Measurements from ENCODE around the gene RNF208. TPM values are rescaled to one million over a fixed set of nuclear protein-coding genes. Genes with fewer than 3 reads are reported as not detected.
"Not testable (repeated sequence)": the region's sequence is repeated elsewhere in the genome, so short reads cannot be mapped to it uniquely, and the experiment has no call there.

RNF208 gene, protein sequence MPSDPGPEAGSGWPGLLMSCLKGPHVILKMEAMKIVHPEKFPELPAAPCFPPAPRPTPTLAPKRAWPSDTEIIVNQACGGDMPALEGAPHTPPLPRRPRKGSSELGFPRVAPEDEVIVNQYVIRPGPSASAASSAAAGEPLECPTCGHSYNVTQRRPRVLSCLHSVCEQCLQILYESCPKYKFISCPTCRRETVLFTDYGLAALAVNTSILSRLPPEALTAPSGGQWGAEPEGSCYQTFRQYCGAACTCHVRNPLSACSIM
- total RNA-seq: 5.9 TPM
- long read RNA-seq, partial matches to known transcripts: 0 of 3 reads
- long read RNA-seq, other reads (novel, unspliced or antisense): 0 of 3 reads

DNA sequence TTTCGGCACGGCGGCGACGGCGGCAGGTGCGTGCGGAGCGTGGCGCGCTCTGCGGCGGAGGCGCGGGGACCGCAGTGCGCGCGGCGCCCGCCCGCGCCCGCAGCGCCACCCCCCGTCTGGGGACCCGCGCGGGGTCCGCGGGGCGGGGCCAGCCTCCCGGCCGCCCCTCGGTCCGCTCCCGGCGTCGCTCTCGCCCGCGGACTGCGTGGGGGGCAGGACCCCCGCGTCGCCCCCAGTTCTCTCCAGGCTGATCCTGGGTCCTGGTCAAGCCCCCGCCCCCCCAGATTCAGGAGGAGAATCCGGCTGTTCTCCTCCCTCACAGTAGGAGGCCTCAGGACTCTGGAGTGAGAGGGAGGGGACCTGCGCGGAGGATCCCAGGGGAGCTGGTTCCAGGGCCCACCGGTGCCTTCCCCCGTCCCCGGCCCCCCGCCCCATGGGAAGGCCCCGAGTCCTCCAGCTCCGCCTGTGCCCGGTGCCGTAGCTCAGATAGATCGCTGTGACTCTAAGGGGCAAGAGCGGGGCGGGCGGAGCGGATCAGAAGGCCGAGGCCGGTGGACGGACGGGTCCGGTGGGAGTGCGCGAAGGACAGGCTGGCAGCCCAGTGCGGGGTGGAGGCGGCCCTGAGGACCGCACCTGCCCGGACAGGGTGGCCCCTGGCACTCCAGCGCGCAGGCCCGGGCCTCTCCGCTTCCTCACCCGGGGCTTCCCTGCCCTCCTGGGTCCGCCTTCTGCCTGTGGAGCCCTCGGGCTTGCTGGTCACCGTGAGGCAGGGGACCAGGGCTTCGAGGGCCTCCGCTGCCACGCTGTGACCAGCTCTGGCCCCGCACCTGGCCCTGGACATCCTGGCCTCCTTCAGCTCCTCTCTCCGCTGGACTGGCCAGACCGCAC, at the start of gene RNF208:
RNF208 (minus strand) TSS at position 51 of the 888 bp plus-strand sequence. CDS start 1,028 bp downstream, outside the sequence.
- no peak for DNase-seq (ENCODE audit: low spot score)

DNA sequence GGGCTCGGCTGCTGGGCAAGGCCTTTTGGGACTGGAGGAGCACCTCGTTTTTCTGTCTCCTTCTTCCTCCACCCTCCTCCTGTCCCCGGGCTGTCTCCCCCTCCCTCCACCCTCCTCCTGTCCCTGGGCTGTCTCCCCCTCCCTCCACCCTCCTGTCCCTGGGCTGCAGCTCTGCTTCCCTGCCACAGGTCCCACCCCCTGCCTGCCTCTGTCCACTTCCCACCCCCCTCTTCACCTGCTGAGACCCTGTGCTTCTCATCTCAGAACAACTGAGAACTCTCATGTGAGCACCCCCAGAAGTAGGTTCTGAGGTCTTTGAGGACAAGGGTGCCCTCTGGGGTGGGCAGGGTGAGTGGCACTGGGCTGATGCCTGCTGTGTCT, 49.6 kb upstream of the RNF208 start:
- no peak for DNase-seq (ENCODE audit: low spot score)

DNA sequence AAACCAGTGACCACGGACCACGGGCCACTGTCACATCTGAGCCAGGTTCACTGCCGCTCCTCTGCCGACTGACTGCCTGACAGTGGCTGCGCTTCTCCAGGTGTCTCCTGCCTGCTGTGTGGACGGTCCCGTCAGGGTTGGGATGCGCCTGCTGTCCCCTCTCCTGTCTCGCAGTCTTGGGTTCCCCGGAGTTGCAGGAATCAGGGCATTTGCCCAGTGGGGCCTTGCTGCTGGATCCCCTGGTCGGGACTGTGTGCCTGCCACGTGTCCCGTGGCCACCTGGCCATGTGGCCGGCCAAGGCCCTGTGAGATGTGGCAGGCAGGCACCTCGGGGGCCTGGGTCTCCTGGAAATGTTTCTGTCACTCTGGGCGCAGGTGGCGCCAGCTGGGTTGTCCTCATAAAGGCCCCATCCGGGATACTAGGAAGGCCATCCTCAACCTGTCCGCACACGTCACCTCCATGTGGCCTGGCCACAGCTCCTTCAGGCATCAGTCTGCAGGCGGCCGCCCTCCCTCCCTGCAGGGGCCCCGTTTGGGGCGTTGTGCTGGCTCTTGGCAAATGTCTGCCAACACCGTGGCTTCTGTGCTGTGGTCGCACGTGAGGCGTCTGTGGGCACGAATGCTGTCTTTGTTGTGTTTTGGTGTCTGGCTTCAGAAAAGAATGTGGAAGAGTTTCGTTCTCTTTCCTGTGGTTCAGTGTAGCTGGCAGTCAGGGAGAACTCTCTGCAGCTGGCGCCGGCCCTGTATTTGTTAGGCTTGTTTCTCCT, 49.1 kb upstream of the RNF208 start:
- no peak for DNase-seq (ENCODE audit: low spot score)

DNA sequence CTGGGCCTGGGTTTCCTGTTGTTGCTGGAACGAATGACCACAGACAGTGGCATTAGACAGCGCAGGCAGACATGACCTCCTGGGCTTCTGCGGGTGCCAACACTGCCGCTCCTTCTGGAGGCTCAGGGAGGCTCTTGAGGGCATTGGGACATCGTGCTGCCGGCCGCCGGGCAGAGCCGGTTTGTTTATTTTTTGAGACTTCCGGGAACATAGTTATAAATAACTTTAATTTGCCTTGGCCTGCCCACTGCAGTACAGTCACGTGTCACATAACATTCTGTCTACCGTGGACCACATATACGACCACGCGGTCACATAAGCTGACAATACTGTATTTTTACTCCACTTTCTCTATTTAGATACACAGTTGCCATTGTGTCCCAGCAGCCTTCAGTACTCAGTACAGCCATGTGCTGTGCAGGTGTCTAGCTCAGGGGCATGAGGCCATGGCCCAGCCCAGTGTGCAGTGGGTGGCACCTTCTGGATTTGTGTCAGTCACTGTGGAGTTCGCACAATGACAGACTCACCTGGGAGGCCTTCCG, 47.3 kb upstream of the RNF208 start:
- DNase-seq (ENCODE audit: low spot score): no peak

DNA sequence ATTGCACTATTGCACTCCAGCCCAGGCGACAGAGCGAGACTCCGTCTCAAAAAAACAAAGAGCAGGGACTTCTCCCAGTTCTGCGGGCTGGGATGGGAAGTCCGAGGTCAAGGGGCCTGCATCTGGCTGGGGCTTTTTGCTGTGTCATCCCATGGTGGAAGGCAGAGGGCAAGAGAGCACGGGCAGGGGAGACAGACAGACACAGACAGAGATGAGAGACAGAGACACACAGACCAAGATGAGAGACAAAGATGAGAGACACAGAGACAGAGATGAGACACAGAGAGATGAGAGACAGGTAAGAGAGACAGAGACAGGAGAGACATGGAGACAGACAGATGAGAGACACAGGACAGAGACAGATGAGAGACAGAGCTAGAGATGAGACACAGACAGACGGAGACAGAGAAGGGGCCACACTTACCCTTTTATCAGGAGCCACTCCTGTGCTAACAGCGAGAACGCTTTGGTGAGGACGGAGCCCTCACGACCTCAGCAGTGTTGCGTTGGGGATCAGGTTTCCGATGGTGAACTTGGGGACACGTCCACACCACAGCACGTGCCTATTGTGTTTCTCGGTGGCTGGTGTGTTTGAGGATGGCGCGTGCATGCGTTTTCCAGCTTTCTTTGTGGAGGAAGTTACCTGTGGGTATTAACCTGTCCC, 46.6 kb upstream of the RNF208 start:
- DNase-seq (ENCODE audit: low spot score): no peak

DNA sequence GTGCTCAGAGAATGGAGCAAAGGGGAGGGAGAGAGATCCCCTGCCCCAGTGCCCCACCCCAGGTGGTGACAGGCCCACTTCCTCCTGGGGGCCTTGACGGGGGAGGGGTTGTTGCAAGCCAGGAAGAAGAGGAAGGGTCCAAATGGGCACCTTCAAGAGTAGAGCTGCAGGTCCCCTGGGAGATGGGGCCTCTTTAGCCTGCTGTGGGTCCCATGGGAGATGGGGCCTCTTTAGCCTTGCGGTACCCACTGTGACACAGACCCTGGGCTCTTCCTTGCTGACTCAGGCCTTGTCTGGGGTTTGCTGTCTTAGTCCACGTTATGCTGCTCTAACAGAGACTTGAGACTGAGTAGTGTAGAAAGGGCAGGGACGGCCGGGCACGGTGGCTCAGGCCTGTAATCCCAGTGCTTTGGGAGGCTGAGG, 45.9 kb upstream of the RNF208 start:
- DNase-seq (ENCODE audit: low spot score): no peak

DNA sequence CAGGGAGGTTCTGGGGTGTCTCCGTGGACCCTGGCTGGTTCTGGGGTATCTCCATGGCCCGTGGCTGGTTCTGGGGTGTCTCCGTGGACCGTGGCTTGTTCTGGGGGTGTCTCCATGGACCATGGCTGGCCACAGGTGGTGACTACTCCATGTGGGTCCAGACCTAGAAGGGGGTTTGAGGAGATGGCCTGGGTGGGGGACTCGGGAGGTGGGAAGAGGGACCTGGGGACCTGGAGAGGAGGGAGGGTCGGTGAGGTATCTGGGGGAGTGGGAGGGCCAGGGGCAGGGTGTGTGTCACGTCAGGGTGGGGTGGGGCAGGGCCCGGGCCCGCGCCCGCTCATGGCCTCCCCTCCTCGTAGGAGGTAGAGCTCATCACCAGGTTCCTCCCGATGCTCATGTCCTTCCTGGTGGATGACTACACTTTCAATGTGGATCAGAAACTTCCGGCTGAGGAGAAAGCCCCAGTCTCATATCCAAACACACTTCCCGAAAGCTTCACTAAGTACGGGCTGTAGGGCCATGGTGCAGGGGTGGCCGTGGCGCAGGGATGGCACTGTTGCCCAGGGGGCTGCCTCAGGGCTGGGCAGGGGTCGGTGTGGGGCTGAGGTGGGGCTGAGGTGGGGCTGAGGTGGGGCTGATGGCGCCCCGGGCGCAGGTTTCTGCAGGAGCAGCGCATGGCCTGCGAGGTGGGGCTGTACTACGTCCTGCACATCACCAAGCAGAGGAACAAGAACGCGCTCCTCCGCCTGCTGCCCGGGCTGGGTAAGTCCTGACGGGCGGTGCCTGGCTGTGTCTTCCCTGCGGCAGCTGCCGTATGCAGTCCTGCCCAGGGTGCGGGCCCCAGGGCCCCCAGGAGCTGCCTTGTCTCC, 44.8 kb upstream of the RNF208 start:
- DNase-seq (ENCODE audit: low spot score): no peak

DNA sequence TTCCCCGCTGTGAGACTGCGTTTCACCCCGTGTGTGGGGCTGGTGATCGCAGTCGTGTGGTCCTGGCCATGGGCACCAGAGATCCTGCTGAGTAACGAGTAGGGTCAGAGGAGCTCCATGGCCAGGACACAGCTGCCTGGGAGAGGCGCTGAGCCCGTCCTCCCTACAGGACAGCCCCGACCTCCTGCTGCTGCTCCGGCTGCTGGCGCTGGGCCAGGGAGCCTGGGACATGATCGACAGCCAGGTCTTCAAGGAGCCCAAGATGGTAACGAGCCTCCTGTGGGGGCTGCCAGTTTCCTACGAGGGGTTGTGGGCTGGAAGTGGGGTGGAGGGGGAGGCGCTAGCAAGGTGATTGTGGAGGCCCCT, 44.1 kb upstream of the RNF208 start:
- DNase-seq (ENCODE audit: low spot score): no peak

DNA sequence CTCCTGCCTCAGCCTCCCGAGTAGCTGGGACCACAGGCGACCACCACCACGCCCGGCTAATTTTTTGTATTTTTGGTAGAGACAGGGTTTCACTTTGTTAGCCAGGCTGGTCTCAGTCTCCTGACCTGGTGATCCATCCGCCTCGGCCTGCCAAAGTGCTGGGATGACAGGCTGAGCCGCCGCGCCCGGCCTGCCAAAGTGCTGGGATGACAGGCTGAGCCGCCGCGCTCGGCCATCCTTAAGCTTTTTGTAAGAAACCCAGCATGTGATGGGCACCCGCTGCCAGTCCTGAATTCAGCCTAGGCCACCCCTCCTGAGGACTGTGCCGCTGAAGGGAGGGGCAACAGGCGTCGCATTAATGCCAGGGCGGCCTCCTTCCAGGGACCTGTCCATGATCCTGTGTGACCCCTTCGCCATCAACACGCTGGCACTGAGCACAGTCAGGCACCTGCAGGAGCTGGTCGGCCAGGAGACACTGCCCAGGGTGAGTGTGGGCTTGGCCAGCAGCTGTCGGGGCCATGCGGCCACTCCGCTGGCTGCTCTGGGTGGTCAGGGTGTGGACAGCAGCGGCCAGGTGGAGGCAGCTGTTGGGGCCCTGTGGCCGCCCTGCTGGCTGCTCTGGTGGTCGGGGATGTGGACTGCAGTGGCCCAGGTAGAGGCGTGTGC, 43.6 kb upstream of the RNF208 start:
- DNase-seq (ENCODE audit: low spot score): peak; percentile 85

DNA sequence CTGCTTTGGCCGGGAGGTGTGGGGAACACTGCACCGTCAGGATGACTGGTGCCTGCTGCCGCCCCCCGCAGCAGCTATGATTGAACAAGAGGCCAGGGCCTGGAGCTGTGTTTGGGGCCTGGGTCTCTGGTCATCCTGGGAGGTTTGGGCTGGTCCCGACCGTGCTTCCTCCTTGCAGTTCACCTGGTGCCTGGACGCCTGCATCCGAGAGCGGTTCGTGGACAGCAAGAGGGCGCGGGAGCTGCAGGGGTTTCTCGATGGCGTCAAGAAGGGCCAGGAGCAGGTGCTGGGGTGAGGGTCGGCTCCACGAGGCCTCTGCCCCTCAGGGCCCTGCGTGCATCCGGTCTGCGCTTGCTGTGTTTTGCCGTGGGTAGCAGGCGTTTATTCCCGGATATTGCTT, 42.0 kb upstream of the RNF208 start:
- no peak for DNase-seq (ENCODE audit: low spot score)

DNA sequence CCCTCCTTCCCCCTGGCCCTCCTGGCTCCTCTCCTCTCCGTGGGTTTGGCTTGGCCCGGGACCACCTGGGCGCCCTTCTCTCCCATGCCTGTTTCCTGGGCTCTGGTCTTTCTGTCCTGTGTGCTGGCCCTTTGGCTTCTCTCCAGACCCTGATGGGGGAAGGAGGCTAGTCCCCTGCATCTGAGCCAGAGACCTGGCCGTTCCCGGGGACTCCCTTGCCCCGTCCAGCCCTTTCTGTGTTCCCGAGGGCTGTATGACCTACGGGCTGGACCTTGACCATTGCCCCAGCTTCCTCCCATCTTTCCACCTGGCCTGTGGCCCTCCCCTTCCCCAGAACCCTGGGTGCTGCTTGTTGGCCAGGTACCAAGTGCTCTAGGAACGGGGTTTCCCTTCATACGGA, 41.5 kb upstream of the RNF208 start:
- DNase-seq (ENCODE audit: low spot score): no peak

DNA sequence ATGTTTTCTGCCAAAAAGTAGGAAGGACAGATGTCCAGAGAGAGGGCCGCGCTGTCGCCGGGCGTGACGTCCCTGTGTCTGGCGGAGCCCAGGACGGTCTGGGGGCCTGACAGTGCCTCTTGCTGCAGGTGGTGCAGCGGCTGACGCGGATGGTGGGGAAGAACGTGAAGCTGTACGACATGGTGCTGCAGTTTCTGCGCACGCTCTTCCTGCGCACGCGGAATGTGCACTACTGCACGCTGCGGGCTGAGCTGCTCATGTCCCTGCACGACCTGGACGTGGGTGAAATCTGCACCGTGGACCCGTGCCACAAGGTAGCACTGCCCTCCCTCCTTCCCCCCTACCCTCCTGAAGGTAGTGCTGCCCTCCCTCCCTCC, 40.9 kb upstream of the RNF208 start:
- no peak for DNase-seq (ENCODE audit: low spot score)

DNA sequence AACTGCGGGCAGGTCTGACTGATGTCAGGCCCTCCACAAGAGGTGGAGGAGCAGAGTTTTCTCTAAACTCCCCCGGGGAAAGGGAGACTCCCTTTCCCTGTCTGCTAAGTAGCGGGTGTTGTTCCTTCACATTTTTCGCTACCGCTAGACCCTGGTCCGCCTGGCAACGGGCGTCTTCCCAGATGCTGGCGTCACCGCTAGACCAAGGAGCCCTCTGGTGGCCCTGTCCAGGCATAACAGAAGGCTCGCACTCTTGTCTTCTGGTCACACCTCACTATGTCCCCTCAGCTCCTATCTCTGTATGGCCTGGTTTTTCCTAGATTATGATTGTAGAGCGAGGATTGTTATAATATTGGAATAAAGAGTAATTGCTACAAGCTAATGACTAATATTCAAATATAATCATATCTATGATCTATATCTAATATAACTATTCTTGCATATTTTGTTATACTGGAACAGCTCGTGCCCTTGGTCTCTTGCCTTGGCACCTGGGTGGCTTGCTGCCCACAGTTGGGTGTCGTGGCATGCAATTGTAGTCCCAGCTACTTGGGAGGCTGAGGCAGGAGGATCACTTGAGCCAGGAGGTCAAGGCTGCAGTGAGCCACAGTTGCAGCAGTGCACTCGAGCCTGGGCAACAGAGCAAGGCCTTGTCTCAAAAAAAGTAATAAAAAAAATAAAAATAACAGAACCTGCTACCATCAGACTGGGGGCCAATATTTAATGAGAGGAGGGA, 40.3 kb upstream of the RNF208 start:
- DNase-seq (ENCODE audit: low spot score): not testable (repeated sequence)

DNA sequence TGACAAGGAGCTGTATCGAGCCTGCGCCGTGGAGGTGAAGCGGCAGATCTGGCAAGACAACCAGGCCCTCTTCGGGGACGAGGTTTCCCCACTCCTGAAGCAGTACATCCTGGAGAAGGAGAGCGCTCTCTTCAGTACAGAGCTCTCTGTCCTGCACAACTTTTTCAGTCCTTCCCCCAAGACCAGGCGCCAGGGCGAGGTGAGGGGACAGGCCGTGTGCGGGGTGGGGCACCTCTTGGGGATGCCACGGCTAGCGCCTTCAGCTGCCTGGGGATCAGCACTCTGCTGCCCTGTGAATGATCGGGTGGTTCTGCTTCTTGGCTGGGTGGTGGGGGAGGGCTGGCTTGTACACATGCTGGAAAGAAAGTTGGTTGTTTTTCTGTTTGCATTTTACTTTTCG, 34.8 kb upstream of the RNF208 start:
- DNase-seq (ENCODE audit: low spot score): no peak

DNA sequence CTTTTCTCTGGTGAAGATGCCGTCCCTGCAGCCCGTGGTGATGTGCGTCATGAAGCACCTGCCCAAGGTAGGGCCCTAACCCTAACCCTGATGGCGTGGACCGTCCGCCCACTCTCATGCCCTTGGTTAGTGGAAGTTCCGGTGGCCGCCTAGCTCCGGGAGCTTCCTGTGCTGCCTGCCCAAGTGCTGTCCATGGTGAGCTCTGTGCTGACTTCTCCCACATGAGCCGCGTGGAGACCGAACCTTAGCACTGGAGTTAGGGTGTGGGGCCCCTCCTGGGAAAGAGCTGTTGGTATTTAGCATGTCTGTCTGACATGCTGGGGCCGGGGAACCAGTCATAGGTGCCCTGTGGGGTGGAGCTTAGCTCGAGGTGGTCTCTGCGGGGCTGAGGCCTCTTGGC, 34.3 kb upstream of the RNF208 start:
- DNase-seq (ENCODE audit: low spot score): no peak

DNA sequence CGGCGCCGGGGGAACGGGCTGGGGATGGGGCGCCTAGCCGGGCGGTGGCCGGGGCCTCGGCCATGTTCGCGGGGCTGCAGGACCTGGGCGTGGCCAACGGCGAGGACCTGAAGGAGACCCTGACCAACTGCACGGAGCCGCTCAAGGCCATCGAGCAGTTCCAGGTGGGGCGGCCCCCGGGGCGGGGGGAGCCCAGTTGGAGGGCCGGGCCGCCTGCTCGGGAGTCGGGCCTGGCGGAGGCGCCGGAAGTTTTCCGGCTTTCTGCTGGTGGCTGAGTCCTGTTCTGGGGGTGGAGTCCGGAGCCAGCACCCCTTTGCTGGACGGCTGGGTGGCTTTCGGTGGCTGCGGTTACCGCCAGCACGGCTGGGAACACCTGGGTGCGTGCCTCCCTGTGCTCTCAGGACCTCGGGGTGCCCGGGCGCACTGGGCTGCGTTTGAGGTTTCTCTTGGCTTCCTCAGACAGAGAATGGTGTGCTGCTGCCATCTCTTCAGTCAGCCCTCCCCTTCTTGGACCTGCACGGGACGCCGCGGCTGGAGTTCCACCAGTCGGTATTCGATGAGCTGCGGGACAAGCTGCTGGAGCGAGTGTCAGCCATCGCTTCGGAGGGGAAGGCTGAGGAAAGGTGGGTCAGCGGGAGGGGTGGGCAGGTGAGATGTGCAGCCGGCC, 33.5 kb upstream of the RNF208 start:
- DNase-seq (ENCODE audit: low spot score): no peak

DNA sequence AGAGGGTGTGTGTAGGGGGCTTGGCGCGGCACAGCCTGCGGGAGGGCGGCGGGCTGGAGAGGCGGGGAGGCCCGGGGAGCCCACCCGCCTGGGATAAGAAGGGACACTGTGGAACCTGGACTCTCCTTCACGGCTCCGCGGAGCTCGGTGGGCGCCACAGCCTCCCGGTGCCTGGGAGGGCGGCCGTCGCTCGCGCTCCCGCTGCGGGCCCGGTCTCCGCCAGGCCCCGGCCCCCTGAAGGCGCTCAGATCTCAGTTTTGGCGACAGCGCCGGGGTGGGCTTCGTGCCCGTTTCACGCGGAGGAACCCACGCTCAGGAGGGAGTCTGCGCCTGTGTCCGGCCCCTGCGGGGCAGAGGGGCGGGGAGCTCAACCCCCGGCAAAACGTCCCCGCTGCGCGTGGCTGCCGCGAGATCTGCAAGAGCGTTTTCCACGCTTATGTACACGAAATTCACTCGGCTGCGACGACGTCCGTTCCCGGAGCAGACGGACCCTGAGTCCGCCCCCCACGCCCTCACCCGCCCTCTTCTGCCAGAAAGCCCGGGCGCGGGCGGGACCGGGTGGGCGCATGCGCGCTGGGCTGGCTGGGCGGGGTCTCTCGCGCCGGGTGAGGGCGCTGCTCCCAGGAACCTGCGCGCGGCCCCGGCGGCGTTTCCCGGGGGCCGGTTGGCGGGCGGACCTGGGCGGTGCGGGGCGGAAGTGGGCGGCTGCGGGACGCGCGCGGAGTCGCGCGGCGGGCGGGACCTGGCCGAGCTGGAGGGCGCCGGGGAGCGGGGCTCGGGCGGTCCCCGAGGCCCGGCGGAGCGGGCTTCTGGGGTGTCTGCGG, 32.8 kb upstream of the RNF208 start, which contains the start of gene NELFB:
NELFB (plus strand) TSS at position 704 of the 824 bp plus-strand sequence.
- DNase-seq (ENCODE audit: low spot score): peak; percentile 98
